ENCODE results near the gene COMMD7. TPM values are rescaled to one million over a fixed set of nuclear protein-coding genes. Genes with fewer than 3 reads are reported as not detected.

The COMMD7 gene
- total RNA-seq, 1 experiment from 2014 or later = 66.1 TPM

GRCh38 chr20:32762754-32763201 is 19.5 kb upstream of the COMMD7 start:
- H4K91ac ChIP-seq (ENCODE audit: insufficient read length, low read depth, low read length) = no peak overlapping the region
- no peak overlapping the region for H3K56ac ChIP-seq (ENCODE audit: insufficient read length, low read depth, low read length)
- H2AFZ ChIP-seq (ENCODE audit: low read length) = no peak overlapping the region
- H3K4me2 ChIP-seq (ENCODE audit: insufficient read depth, insufficient read length, low read length) = peak overlapping the region; percentile 79
- no CpG with 5 or more reads among the region's 30 CpGs for WGBS (ENCODE audit: extremely low coverage, insufficient read length, low lambda C conversion rate)
- H3K23me2 ChIP-seq (ENCODE audit: insufficient read length, low read depth, low read length, poor library complexity, severe bottlenecking) = peaks cover 23% of the 10 kb centered on the region
- no peak overlapping the region for H3K27ac ChIP-seq (ENCODE audit: insufficient read length, low read depth, low read length)
- TF ChIP-seq, protein P1, sequence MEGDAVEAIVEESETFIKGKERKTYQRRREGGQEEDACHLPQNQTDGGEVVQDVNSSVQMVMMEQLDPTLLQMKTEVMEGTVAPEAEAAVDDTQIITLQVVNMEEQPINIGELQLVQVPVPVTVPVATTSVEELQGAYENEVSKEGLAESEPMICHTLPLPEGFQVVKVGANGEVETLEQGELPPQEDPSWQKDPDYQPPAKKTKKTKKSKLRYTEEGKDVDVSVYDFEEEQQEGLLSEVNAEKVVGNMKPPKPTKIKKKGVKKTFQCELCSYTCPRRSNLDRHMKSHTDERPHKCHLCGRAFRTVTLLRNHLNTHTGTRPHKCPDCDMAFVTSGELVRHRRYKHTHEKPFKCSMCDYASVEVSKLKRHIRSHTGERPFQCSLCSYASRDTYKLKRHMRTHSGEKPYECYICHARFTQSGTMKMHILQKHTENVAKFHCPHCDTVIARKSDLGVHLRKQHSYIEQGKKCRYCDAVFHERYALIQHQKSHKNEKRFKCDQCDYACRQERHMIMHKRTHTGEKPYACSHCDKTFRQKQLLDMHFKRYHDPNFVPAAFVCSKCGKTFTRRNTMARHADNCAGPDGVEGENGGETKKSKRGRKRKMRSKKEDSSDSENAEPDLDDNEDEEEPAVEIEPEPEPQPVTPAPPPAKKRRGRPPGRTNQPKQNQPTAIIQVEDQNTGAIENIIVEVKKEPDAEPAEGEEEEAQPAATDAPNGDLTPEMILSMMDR (conservative IDR thresholded peaks at IDR 0.05) = no peak
- no peak overlapping the region for H3K4ac ChIP-seq (ENCODE audit: low read depth, low read length)
- H3K23ac ChIP-seq (ENCODE audit: insufficient read length, low read depth, low read length) = no peak overlapping the region
- no peak overlapping the region for H4K5ac ChIP-seq (ENCODE audit: insufficient read length, low read depth, low read length)
- DNase-seq = no peak
- H3K79me1 ChIP-seq (ENCODE audit: insufficient read depth, low read depth, low read length, poor library complexity, severe bottlenecking) = no peaks in the 10 kb centered on the region
- no peak overlapping the region for H3T11ph ChIP-seq (ENCODE audit: low read length)
- peak overlapping the region; percentile 76 for H3K9ac ChIP-seq (ENCODE audit: extremely low read depth, insufficient read length, low read length)
- H2BK120ac ChIP-seq (ENCODE audit: low read depth, low read length, poor library complexity, severe bottlenecking) = no peak overlapping the region
- no peak overlapping the region for H2BK20ac ChIP-seq (ENCODE audit: low read depth, low read length, poor library complexity, severe bottlenecking)
- Mint-ChIP-seq H3K27ac (peak overlapping the region; percentile 92 to 95 (median 94); a peak in 6 of 7 replicates), H3K9me3 (no peaks in the 10 kb centered on the region; a peak in 1 of 5 replicates), H3K36me3 (ENCODE audit: insufficient read depth in 1 of 3, low read depth in 3 of 3) (peaks cover 35 to 48% (median 37%) of the 10 kb centered on the region in 3 experiments), H3K4me3 (peak overlapping the region; percentile 99), H3K4me1 (peaks cover 45 to 48% of the 10 kb centered on the region in 2 experiments), H3K27me3 (ENCODE audit: low read depth) (0 out of 2 replicates have a peak, but pooled peaks cover 2% of the 10 kb centered on the region)
- H3K14ac ChIP-seq (ENCODE audit: insufficient read depth, low read length) = peak overlapping the region; percentile 86
- H3K18ac ChIP-seq (ENCODE audit: insufficient read length, low read depth, low read length) = peak overlapping the region; percentile 19
- H3K27me3 ChIP-seq (ENCODE audit: insufficient read depth, low read length) = no peaks in the 10 kb centered on the region
- no peak overlapping the region for H2BK15ac ChIP-seq (ENCODE audit: low read depth, low read length)
- no peak overlapping the region for H2BK12ac ChIP-seq (ENCODE audit: insufficient read length, low read depth, low read length)
- peaks cover 6% of the 10 kb centered on the region; the same call in 1 of the 2 replicates for H3K4me1 ChIP-seq (ENCODE audit: insufficient read depth, low read length)
- H4K8ac ChIP-seq (replicated peaks; ENCODE audit: insufficient read length, low read depth, low read length) = no peak overlapping the region
- peaks cover 49% of the 10 kb centered on the region for H3K79me2 ChIP-seq (ENCODE audit: insufficient read depth, low read length)
- no peak overlapping the region for H2AK5ac ChIP-seq (ENCODE audit: insufficient read length, low read length)
- no peaks in the 10 kb centered on the region for H3K9me3 ChIP-seq (ENCODE audit: control insufficient read depth, low read depth, low read length)
- no peak overlapping the region for H2BK5ac ChIP-seq (ENCODE audit: insufficient read length, low read length)
- H4K20me1 ChIP-seq (ENCODE audit: control insufficient read depth, insufficient read depth, insufficient read length) = peaks cover 6% of the 10 kb centered on the region
